Panc1 (cell line): Measurements from ENCODE around the gene GLI3. TPM values are rescaled to one million over a fixed set of nuclear protein-coding genes. Genes with fewer than 3 reads are reported as not detected.

Source experiments
- ATAC-seq: fragments of 200-7000 bp; cut with Tn5 transposase; 2 replicates; pipeline ENCODE4 v1.9.1; 2020; ENCODE audit warnings: mild to moderate bottlenecking, moderate library complexity
- BruUV-seq: library from RNA; stranded (reverse); fragments of 400-500 nt; replicated peaks from 2 replicates; lab custom pipeline; 2021; lab: Mats Ljungman, UMichigan
- CTCF ChIA-PET: fragments of 300-600 bp; sonication (Branson Sonifier 250); formaldehyde crosslinking; loops from one replicate; lab custom pipeline; 2022; ENCODE audit warnings: antibody characterized with exemption; lab: Charles Lee
- POLR2A ChIA-PET: fragments of 300-600 bp; sonication (Branson Sonifier 250); formaldehyde crosslinking; loops from one replicate; lab custom pipeline; 2022; ENCODE audit warnings: antibody characterized with exemption; lab: Charles Lee
- DNase-seq: peaks from one replicate; pipeline ENCODE4 v3.0.0-alpha.2; 2010; ENCODE audit warnings: low read depth, low spot score
- H3K27ac ChIP-seq: 2 replicates; pipeline ENCODE4 v1.5.1; 2011; ENCODE audit warnings: mild to moderate bottlenecking, low read length, inconsistent platforms
- H3K27me3 ChIP-seq: fragments of 200-500 bp; sonication (Bioruptor generic); 2 replicates; pipeline ENCODE4 v1.6.0; 2014; ENCODE audit warnings: low read length, inconsistent platforms; ENCODE audit not compliant: control insufficient read depth, insufficient read depth
- H3K36me3 ChIP-seq: fragments of 200-500 bp; sonication (Bioruptor generic); 2 replicates; pipeline ENCODE4 v1.5.1; 2014; ENCODE audit warnings: inconsistent platforms, mild to moderate bottlenecking, low read length, moderate library complexity; ENCODE audit not compliant: control insufficient read depth, insufficient read depth
- H3K4me1 ChIP-seq: 2 replicates; pipeline ENCODE4 v1.5.1; 2011; ENCODE audit warnings: inconsistent platforms, mild to moderate bottlenecking, low read length, moderate library complexity; ENCODE audit not compliant: control insufficient read depth, insufficient read depth
- H3K4me3 ChIP-seq, 2 experiments: 2 replicates each; pipeline ENCODE4 v1.5.1; 2011 to 2012; ENCODE audit warnings: low read depth in 2 of 2, low read length in 2 of 2, mild to moderate bottlenecking in 2 of 2, inconsistent platforms in 1 of 2, moderate library complexity in 1 of 2
- H3K9me3 ChIP-seq: fragments of 200-500 bp; sonication (Bioruptor generic); 2 replicates; pipeline ENCODE4 v1.5.1; 2014; ENCODE audit warnings: low read depth, mild to moderate bottlenecking, inconsistent platforms, low read length, moderate library complexity; ENCODE audit not compliant: control insufficient read depth, insufficient read depth
- POLR2AphosphoS5 ChIP-seq: IDR thresholded peaks from 2 replicates; pipeline ENCODE4 v1.6.1; 2012; ENCODE audit warnings: mild to moderate bottlenecking, low read depth, low read length, moderate library complexity
- SIN3A ChIP-seq: IDR thresholded peaks from 2 replicates; pipeline ENCODE4 v1.6.1; 2012; ENCODE audit warnings: low read depth, mild to moderate bottlenecking, low read length, moderate library complexity, borderline replicate concordance; ENCODE audit not compliant: insufficient read depth
- TCF7L2 ChIP-seq: IDR thresholded peaks from 2 replicates; pipeline ENCODE4 v1.6.1; 2011; ENCODE audit warnings: mild to moderate bottlenecking, low read depth, low read length, inconsistent platforms
- in situ Hi-C: cut with HindIII; loops from 2 replicates; pipeline ENCODE4 v1.10.0; 2016; ENCODE audit warnings: low sequenced_read_pairs, low pct_unique_long_range_greater_than_20kb
- intact Hi-C: fragments of 100-400 bp; cut with micrococcal nuclease; formaldehyde crosslinking; loops from one replicate; pipeline ENCODE4 v1.10.0; 2022; ENCODE audit not compliant: unreplicated experiment
- total RNA-seq: library from RNA; stranded (reverse); gene quantifications from one replicate; pipeline ENCODE4 v1.2.1, GENCODE V29; 2021; ENCODE audit not compliant: unreplicated experiment
- TF ChIP-seq, protein P1 (sequence below): fragments of 450-650 bp; IDR thresholded peaks from 2 replicates; pipeline ENCODE4 v1.5.1; 2017; ENCODE audit warnings: mild to moderate bottlenecking
- TF ChIP-seq, protein P2 (sequence below), 2 experiments: IDR thresholded peaks; 2 replicates each; pipeline ENCODE4 v1.6.1; 2011 to 2012; ENCODE audit warnings: low read depth in 2 of 2, control low read depth in 1 of 2, low read length in 1 of 2, mild to moderate bottlenecking in 1 of 2, moderate library complexity in 1 of 2; ENCODE audit not compliant: insufficient read depth in 1 of 2

The GLI3 gene
- total RNA-seq, 1 experiment from 2014 or later: 3.7 TPM

DNA sequence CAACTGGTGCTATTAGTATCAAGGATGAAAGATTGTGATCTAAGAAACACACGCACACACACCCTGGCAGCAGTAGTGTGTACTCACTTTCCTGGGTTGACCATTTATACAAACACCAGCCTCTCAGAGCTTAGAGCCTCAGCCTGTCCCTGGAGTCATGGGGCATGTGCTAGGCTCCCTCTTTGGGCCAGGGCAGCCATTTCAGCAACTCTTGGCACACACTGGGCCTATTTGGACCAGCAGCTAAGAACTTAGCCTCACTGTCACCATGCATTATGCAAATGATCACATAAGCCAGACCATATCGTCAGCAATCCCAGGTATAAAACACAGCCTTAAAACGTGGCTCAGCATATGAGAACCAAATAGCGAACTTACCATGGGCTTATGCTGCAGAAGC is 51.3 kb downstream of the GLI3 start:
- H3K36me3 ChIP-seq: no peaks in the 10 kb centered on the region
- no peaks in the 10 kb centered on the region for H3K27me3 ChIP-seq
- TF ChIP-seq POLR2AphosphoS5: no peak
- TF ChIP-seq, protein P1, sequence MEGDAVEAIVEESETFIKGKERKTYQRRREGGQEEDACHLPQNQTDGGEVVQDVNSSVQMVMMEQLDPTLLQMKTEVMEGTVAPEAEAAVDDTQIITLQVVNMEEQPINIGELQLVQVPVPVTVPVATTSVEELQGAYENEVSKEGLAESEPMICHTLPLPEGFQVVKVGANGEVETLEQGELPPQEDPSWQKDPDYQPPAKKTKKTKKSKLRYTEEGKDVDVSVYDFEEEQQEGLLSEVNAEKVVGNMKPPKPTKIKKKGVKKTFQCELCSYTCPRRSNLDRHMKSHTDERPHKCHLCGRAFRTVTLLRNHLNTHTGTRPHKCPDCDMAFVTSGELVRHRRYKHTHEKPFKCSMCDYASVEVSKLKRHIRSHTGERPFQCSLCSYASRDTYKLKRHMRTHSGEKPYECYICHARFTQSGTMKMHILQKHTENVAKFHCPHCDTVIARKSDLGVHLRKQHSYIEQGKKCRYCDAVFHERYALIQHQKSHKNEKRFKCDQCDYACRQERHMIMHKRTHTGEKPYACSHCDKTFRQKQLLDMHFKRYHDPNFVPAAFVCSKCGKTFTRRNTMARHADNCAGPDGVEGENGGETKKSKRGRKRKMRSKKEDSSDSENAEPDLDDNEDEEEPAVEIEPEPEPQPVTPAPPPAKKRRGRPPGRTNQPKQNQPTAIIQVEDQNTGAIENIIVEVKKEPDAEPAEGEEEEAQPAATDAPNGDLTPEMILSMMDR: no peak
- no peak for TF ChIP-seq TCF7L2
- TF ChIP-seq, protein P2, sequence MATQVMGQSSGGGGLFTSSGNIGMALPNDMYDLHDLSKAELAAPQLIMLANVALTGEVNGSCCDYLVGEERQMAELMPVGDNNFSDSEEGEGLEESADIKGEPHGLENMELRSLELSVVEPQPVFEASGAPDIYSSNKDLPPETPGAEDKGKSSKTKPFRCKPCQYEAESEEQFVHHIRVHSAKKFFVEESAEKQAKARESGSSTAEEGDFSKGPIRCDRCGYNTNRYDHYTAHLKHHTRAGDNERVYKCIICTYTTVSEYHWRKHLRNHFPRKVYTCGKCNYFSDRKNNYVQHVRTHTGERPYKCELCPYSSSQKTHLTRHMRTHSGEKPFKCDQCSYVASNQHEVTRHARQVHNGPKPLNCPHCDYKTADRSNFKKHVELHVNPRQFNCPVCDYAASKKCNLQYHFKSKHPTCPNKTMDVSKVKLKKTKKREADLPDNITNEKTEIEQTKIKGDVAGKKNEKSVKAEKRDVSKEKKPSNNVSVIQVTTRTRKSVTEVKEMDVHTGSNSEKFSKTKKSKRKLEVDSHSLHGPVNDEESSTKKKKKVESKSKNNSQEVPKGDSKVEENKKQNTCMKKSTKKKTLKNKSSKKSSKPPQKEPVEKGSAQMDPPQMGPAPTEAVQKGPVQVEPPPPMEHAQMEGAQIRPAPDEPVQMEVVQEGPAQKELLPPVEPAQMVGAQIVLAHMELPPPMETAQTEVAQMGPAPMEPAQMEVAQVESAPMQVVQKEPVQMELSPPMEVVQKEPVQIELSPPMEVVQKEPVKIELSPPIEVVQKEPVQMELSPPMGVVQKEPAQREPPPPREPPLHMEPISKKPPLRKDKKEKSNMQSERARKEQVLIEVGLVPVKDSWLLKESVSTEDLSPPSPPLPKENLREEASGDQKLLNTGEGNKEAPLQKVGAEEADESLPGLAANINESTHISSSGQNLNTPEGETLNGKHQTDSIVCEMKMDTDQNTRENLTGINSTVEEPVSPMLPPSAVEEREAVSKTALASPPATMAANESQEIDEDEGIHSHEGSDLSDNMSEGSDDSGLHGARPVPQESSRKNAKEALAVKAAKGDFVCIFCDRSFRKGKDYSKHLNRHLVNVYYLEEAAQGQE (IDR thresholded peaks at IDR 0.05; ENCODE audit: insufficient read depth in 1 of 2, low read depth in 2 of 2, low read length in 1 of 2): no peak
- TF ChIP-seq SIN3A: no peak
- H3K4me1 ChIP-seq: no peaks in the 10 kb centered on the region
- H3K9me3 ChIP-seq: no peaks in the 10 kb centered on the region
- POLR2A ChIA-PET: no interaction called here
- ATAC-seq (0 out of 2 replicates have a peak, but pooled peaks have one; percentile 34), DNase-seq (no peak)
- H3K4me3 ChIP-seq: no peak overlapping the region
- no TSS peak for BruUV-seq
- in situ Hi-C loops: no loop called here
- CTCF ChIA-PET: interaction anchor here (0.7 to 0.9 kb wide), 2 partner anchors 14 to 53 kb away, joined by 3 to 5 read pairs; no protein-coding TSS in a partner anchor
- H3K27ac ChIP-seq: no peak overlapping the region
- intact Hi-C loops: loop anchor here (5.0 kb wide), 1 partner anchor 208 kb away; no protein-coding TSS in a partner anchor

DNA sequence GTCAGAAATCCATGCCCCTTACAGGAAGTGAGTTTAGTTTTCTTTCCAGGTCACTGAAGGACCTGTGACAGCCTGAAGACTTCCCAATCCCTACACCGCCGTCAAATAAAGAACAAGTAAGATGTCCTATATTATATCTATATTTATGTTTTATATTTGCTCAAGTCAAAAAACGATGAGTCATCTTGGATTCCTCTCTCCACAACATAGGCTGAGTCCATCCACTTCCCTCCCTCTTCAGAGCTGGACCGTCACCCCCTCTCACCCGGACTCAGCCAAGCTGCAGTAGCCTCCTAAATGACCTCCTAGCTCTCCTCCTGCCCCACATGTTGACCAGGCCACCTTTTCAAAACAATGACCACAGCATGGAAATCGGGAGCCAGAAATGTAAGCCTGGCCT is 53.5 kb downstream of the GLI3 start:
- intact Hi-C loops: no loop called here
- no peaks in the 10 kb centered on the region for H3K36me3 ChIP-seq
- no peak overlapping the region for H3K4me3 ChIP-seq
- H3K27ac ChIP-seq: no peak overlapping the region
- in situ Hi-C loops: no loop called here
- BruUV-seq: no TSS peak
- H3K4me1 ChIP-seq: no peaks in the 10 kb centered on the region
- no peaks in the 10 kb centered on the region for H3K27me3 ChIP-seq
- POLR2A ChIA-PET: no interaction called here
- CTCF ChIA-PET: no interaction called here
- ATAC-seq: no peak
- no peak for DNase-seq
- no peaks in the 10 kb centered on the region for H3K9me3 ChIP-seq
- TF ChIP-seq TCF7L2: no peak
- TF ChIP-seq, protein P1: no peak
- TF ChIP-seq POLR2AphosphoS5: no peak
- TF ChIP-seq, protein P2 (IDR thresholded peaks at IDR 0.05; ENCODE audit: insufficient read depth in 1 of 2, low read depth in 2 of 2, low read length in 1 of 2): no peak
- TF ChIP-seq SIN3A: no peak
